ENCODE data around the gene OR10G2. TPM values are rescaled to one million over a fixed set of nuclear protein-coding genes. Genes with fewer than 3 reads are reported as not detected.
"Not testable (repeated sequence)": the region's sequence is repeated elsewhere in the genome, so short reads cannot be mapped to it uniquely, and the experiment has no call there.

OR10G2 gene
- total RNA-seq, 2 donors from 2014 or later: not detected

- no peaks in the 10 kb centered on the region for H3K27me3 ChIP-seq (replicated peaks; ENCODE audit: insufficient read depth)
Measured at GRCh38 chr14:21631084-21631483, 3.7 kb downstream of the OR10G2 start.

GRCh38 chr14:21630503-21630902 is 4.2 kb downstream of the OR10G2 start:
- not testable (repeated sequence) for H3K4me3 ChIP-seq; H3K36me3 ChIP-seq; H3K9me3 ChIP-seq; ATAC-seq (ENCODE audit: insufficient number of reproducible peaks, low FRiP score, low read depth); H3K27ac ChIP-seq; H3K4me1 ChIP-seq (ENCODE audit: control insufficient read depth in 1 of 2, low read depth in 2 of 2); DNase-seq (ENCODE audit: low spot score); H3K27me3 ChIP-seq (replicated peaks; ENCODE audit: insufficient read depth)

More at GRCh38 chr14:21631084-21631483, 3.7 kb downstream of the OR10G2 start:
- no peaks in the 10 kb centered on the region for H3K9me3 ChIP-seq
- TF ChIP-seq CTCF (IDR thresholded peaks at IDR 0.05): no peak
- no peak overlapping the region for H3K4me3 ChIP-seq
- H3K27ac ChIP-seq: no peak overlapping the region
- DNase-seq (ENCODE audit: low spot score) (no peak), ATAC-seq (ENCODE audit: insufficient number of reproducible peaks, low FRiP score, low read depth) (no peak)
- H3K36me3 ChIP-seq: no peaks in the 10 kb centered on the region
- no peaks in the 10 kb centered on the region for H3K4me1 ChIP-seq (ENCODE audit: control insufficient read depth in 1 of 2, low read depth in 2 of 2)

- Histone ChIP-seq H3K9me3 (no peaks in the 10 kb centered on the region), H3K4me1 (ENCODE audit: control insufficient read depth in 1 of 2, low read depth in 2 of 2) (no peaks in the 10 kb centered on the region), H3K4me3 (no peak overlapping the region), H3K36me3 (no peaks in the 10 kb centered on the region), H3K27me3 (replicated peaks; ENCODE audit: insufficient read depth) (no peaks in the 10 kb centered on the region), H3K27ac (no peak overlapping the region)
- ATAC-seq (ENCODE audit: insufficient number of reproducible peaks, low FRiP score, low read depth) (no peak), DNase-seq (ENCODE audit: low spot score) (no peak)
- TF ChIP-seq CTCF (IDR thresholded peaks at IDR 0.05): no peak
Measured at GRCh38 chr14:21626491-21627230, 8.1 kb downstream of the OR10G2 start.

- TF ChIP-seq CTCF (IDR thresholded peaks at IDR 0.05): no peak
- H3K27ac ChIP-seq: no peak overlapping the region
- H3K27me3 ChIP-seq (replicated peaks; ENCODE audit: insufficient read depth): no peaks in the 10 kb centered on the region
- DNase-seq (ENCODE audit: low spot score) (no peak), ATAC-seq (ENCODE audit: insufficient number of reproducible peaks, low FRiP score, low read depth) (no peak)
- no peak overlapping the region for H3K4me3 ChIP-seq
- H3K9me3 ChIP-seq: no peaks in the 10 kb centered on the region
- H3K36me3 ChIP-seq: no peaks in the 10 kb centered on the region
- no peaks in the 10 kb centered on the region for H3K4me1 ChIP-seq (ENCODE audit: control insufficient read depth in 1 of 2, low read depth in 2 of 2)
Measured at GRCh38 chr14:21617614-21618013, 17.1 kb downstream of the OR10G2 start.

GRCh38 chr14:21614240-21614639 is 20.5 kb downstream of the OR10G2 start:
- H3K4me1 ChIP-seq (ENCODE audit: control insufficient read depth in 1 of 2, low read depth in 2 of 2): no peaks in the 10 kb centered on the region
- no peaks in the 10 kb centered on the region for H3K27me3 ChIP-seq (replicated peaks; ENCODE audit: insufficient read depth)
- H3K9me3 ChIP-seq: no peaks in the 10 kb centered on the region
- ATAC-seq (ENCODE audit: insufficient number of reproducible peaks, low FRiP score, low read depth): no peak
- no peak for DNase-seq (ENCODE audit: low spot score)
- H3K36me3 ChIP-seq: no peaks in the 10 kb centered on the region
- H3K27ac ChIP-seq: no peak overlapping the region
- H3K4me3 ChIP-seq: no peak overlapping the region
- TF ChIP-seq CTCF (IDR thresholded peaks at IDR 0.05): no peak

- H3K9me3 ChIP-seq: no peaks in the 10 kb centered on the region
- H3K4me1 ChIP-seq (ENCODE audit: control insufficient read depth in 1 of 2, low read depth in 2 of 2): no peaks in the 10 kb centered on the region
- ATAC-seq (ENCODE audit: insufficient number of reproducible peaks, low FRiP score, low read depth) (no peak), DNase-seq (ENCODE audit: low spot score) (no peak)
- no peaks in the 10 kb centered on the region for H3K36me3 ChIP-seq
- no peak overlapping the region for H3K4me3 ChIP-seq
- H3K27ac ChIP-seq: no peak overlapping the region
- no peak for TF ChIP-seq CTCF (IDR thresholded peaks at IDR 0.05)
- H3K27me3 ChIP-seq (replicated peaks; ENCODE audit: insufficient read depth): no peaks in the 10 kb centered on the region
Measured at GRCh38 chr14:21612324-21612723, 22.4 kb downstream of the OR10G2 start.

GRCh38 chr14:21602181-21602580 is 32.6 kb downstream of the OR10G2 start:
- H3K27ac ChIP-seq; DNase-seq (ENCODE audit: low spot score); H3K4me3 ChIP-seq; H3K4me1 ChIP-seq (ENCODE audit: control insufficient read depth in 1 of 2, low read depth in 2 of 2); H3K36me3 ChIP-seq; H3K9me3 ChIP-seq; H3K27me3 ChIP-seq (replicated peaks; ENCODE audit: insufficient read depth); ATAC-seq (ENCODE audit: insufficient number of reproducible peaks, low FRiP score, low read depth): not testable (repeated sequence)

Data from thoracic aorta (tissue), 2 donors.